ENCODE data around the gene ENO4.

Gene ENO4

DNA sequence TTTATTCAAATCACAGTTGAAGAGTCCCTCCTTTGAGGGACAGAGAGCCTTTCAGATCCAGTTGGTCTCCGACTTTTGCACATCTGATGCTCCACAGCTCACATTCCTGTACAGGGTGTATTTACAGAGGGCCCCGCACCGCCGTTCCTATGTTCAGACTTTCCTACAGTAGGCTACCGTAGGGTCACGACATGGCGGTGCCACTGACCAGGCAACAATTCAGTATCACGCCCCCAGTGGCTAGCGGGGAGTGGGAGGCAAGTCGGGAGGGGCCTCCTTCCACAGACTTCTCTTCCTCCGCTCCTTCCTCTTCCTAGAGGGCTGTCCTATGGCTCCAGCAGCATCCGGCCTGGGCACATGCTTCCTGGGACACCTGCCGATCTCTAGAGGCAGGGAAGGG is 40.6 kb upstream of the ENO4 start:
- in situ Hi-C loops (cut with MboI; ENCODE audit: low sequenced_read_pairs, unreplicated experiment) = no loop called here
- TF ChIP-seq CTCF (IDR thresholded peaks at IDR 0.05; ENCODE audit: borderline replicate concordance, control extremely low read depth, extremely low read depth, insufficient read depth, missing control alignments) = no peak
- DNase-seq (ENCODE audit: low spot score) = no peak

- DNase-seq (ENCODE audit: low spot score) = no peak
- no peak for TF ChIP-seq CTCF (IDR thresholded peaks at IDR 0.05; ENCODE audit: borderline replicate concordance, control extremely low read depth, extremely low read depth, insufficient read depth, missing control alignments)
- in situ Hi-C loops (cut with MboI; ENCODE audit: low sequenced_read_pairs, unreplicated experiment) = no loop called here
Observed at GRCh38 chr10:116809483-116810119, 39.7 kb upstream of the ENO4 start.

DNA sequence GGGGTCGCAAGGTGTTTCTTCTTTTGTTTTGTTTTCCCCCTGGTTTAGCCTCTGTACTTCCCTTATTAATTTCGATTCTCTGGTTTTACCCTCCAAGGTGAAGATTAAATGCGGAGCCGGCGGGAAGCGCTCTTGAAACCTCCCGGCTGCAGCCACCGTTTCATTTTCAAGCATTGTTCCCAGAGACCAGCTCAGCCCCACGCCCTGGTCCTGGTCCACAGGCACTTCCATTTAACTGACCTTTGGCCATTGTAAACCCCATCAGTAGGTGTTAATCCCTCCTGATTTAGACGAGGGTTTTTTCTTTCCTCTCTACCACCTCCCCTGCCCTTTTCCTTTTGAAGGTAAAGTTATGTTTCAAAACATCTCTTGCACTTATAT is 39.2 kb upstream of the ENO4 start:
- no peak for TF ChIP-seq CTCF (IDR thresholded peaks at IDR 0.05; ENCODE audit: borderline replicate concordance, control extremely low read depth, extremely low read depth, insufficient read depth, missing control alignments)
- no peak for DNase-seq (ENCODE audit: low spot score)
- in situ Hi-C loops (cut with MboI; ENCODE audit: low sequenced_read_pairs, unreplicated experiment) = no loop called here

DNA sequence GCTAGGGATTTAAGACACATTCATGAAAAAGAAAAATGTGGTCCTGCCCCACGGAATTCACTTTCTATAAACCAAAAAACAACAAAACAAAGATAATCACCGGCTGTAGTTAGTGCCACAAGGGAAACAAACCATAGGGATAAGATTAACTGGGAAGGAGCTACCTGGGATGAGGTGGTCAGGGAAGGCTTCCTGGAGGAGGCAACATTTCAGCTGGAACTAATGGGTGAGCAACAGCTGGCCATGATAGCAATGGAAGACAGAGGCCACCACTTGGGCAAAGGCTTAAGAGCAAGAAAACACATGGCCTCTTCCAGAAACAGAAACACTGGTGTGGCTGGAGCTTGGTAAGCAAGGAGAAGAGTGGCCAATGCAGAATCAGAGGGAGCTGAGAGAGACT is 38.4 kb upstream of the ENO4 start:
- in situ Hi-C loops (cut with MboI; ENCODE audit: low sequenced_read_pairs, unreplicated experiment) = no loop called here
- no peak for TF ChIP-seq CTCF (IDR thresholded peaks at IDR 0.05; ENCODE audit: borderline replicate concordance, control extremely low read depth, extremely low read depth, insufficient read depth, missing control alignments)

DNA sequence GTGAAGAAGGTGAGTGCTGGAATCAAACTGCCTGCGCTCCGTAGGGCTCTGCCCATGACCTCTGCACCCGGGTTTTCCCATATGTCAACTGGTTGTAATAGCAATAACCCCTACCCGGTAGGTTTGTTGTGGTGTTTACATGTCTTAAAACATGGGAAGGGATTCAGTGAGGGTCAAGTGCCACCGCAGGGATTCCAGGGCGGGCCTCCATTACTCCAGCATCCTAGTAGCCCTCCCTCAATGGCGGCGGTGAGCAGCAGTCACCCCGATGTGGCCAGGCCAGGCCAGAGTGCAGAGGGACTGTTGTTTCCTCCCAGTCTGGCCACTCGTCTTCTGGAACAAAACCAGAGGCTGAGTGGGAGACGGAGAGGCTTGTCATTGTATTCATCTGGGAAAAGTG is 37.6 kb upstream of the ENO4 start:
- TF ChIP-seq CTCF (IDR thresholded peaks at IDR 0.05; ENCODE audit: borderline replicate concordance, control extremely low read depth, extremely low read depth, insufficient read depth, missing control alignments) = no peak
- DNase-seq (ENCODE audit: low spot score) = no peak
- in situ Hi-C loops (cut with MboI; ENCODE audit: low sequenced_read_pairs, unreplicated experiment) = no loop called here

More for the DNA sequence above, 38.4 kb upstream of the ENO4 start:
- no peak for DNase-seq (ENCODE audit: low spot score)

- in situ Hi-C loops (cut with MboI; ENCODE audit: low sequenced_read_pairs, unreplicated experiment) = no loop called here
- DNase-seq (ENCODE audit: low spot score) = no peak
- no peak for TF ChIP-seq CTCF (IDR thresholded peaks at IDR 0.05; ENCODE audit: borderline replicate concordance, control extremely low read depth, extremely low read depth, insufficient read depth, missing control alignments)
Observed at GRCh38 chr10:116815641-116816415, 33.5 kb upstream of the ENO4 start.

Data from GM13976 (cell line).